Astrocyte (in vitro differentiated cells and primary cell): ENCODE data around the gene NLRP7.

ENCODE experiments used
- CTCF ChIP-seq: IDR thresholded peaks from 2 replicates; pipeline ENCODE4 v1.5.1; 2011; ENCODE audit warnings: low read depth, mild to moderate bottlenecking, inconsistent platforms, low read length, moderate library complexity; ENCODE audit not compliant: insufficient read depth
- EZH2 ChIP-seq: IDR thresholded peaks from 2 replicates; pipeline ENCODE4 v1.6.1; 2012; ENCODE audit warnings: mild to moderate bottlenecking, low read length, inconsistent platforms; ENCODE audit not compliant: insufficient read depth

GRCh38 chr19:54873990-54874389 is 73.3 kb downstream of the NLRP7 start, which contains the start of gene FCAR:
- TF ChIP-seq CTCF, result no peak
- TF ChIP-seq EZH2, result no peak
